Calu3 (cell line): ENCODE measurements around the gene TAC3. TPM values are rescaled to one million over a fixed set of nuclear protein-coding genes. Genes with fewer than 3 reads are reported as not detected.

ENCODE experiments used
- BruUV-seq: library from RNA; stranded (reverse); fragments of 400-500 nt; replicated peaks from 2 replicates; lab custom pipeline; 2021; lab: Mats Ljungman, UMichigan
- CTCF ChIA-PET: fragments of 300-600 bp; sonication (Branson Sonifier 250); formaldehyde crosslinking; loops from one replicate; lab custom pipeline; 2022; ENCODE audit warnings: antibody characterized with exemption; lab: Charles Lee
- DNase-seq: peaks from one replicate; pipeline ENCODE4 v3.0.0; 2022
- H3K27ac Mint-ChIP-seq: one replicate; pipeline ENCODE4 v1.8.0; 2022; ENCODE audit warnings: mixed read lengths; ENCODE audit not compliant: unreplicated experiment
- H3K27me3 Mint-ChIP-seq: one replicate; pipeline ENCODE4 v1.8.0; 2022; ENCODE audit warnings: mixed read lengths; ENCODE audit not compliant: unreplicated experiment
- H3K36me3 Mint-ChIP-seq: one replicate; pipeline ENCODE4 v1.8.0; 2022; ENCODE audit warnings: mild to moderate bottlenecking, moderate library complexity, mixed read lengths; ENCODE audit not compliant: insufficient read depth, unreplicated experiment
- H3K4me1 Mint-ChIP-seq: one replicate; pipeline ENCODE4 v1.8.0; 2022; ENCODE audit warnings: mild to moderate bottlenecking, low read depth, mixed read lengths; ENCODE audit not compliant: unreplicated experiment
- H3K4me3 Mint-ChIP-seq: one replicate; pipeline ENCODE4 v1.8.0; 2022; ENCODE audit warnings: mild to moderate bottlenecking, low read depth, moderate library complexity, mixed read lengths; ENCODE audit not compliant: unreplicated experiment
- H3K9me3 Mint-ChIP-seq: one replicate; pipeline ENCODE4 v1.8.0; 2022; ENCODE audit warnings: low read depth, mixed read lengths; ENCODE audit not compliant: unreplicated experiment
- CTCF ChIP-seq: fragments of 200-600 bp; IDR thresholded peaks from one replicate; pipeline ENCODE4 v1.8.0; 2022; ENCODE audit warnings: antibody characterized with exemption; ENCODE audit not compliant: unreplicated experiment
- intact Hi-C: fragments of 100-400 bp; cut with micrococcal nuclease; formaldehyde crosslinking; loops from one replicate; pipeline ENCODE4 v1.10.0; 2022; ENCODE audit not compliant: unreplicated experiment
- total RNA-seq: library from RNA; stranded (reverse); gene quantifications from 2 replicates; pipeline ENCODE4 v1.2.3, GENCODE V29; 2022

Gene TAC3
- total RNA-seq, 1 experiment from 2014 or later, result not detected

- H3K27ac Mint-ChIP-seq, result no peak overlapping the region
- BruUV-seq, result no TSS peak
- no peak for DNase-seq
- H3K27me3 Mint-ChIP-seq, result peaks cover 100% of the 10 kb centered on the region
- no peaks in the 10 kb centered on the region for H3K4me1 Mint-ChIP-seq
- H3K9me3 Mint-ChIP-seq, result no peaks in the 10 kb centered on the region
- CTCF ChIA-PET, result interaction anchor here (0.5 kb wide), 1 partner anchor 19 kb away, joined by 3 read pairs; no protein-coding TSS in a partner anchor
- no peaks in the 10 kb centered on the region for H3K36me3 Mint-ChIP-seq
- no peak overlapping the region for H3K4me3 Mint-ChIP-seq
- intact Hi-C loops, result no loop called here
- no peak for TF ChIP-seq CTCF
Observed at GRCh38 chr12:57040750-57041149, 24.4 kb upstream of the TAC3 start.

- Mint-ChIP-seq H3K4me3 (no peak overlapping the region), H3K27me3 (peaks cover 100% of the 10 kb centered on the region), H3K4me1 (no peaks in the 10 kb centered on the region), H3K36me3 (no peaks in the 10 kb centered on the region), H3K9me3 (no peaks in the 10 kb centered on the region), H3K27ac (no peak overlapping the region)
- no TSS peak for BruUV-seq
- intact Hi-C loops, result no loop called here
- no peak for DNase-seq
- CTCF ChIA-PET, result interaction anchor here (0.5 kb wide), 1 partner anchor 19 kb away, joined by 3 read pairs; no protein-coding TSS in a partner anchor
- no peak for TF ChIP-seq CTCF
Observed at GRCh38 chr12:57040211-57040610, 23.9 kb upstream of the TAC3 start.

GRCh38 chr12:57039016-57039798 is 22.9 kb upstream of the TAC3 start:
- CTCF ChIA-PET, result no interaction called here
- Mint-ChIP-seq H3K4me3 (no peak overlapping the region), H3K9me3 (no peaks in the 10 kb centered on the region), H3K27ac (no peak overlapping the region), H3K36me3 (no peaks in the 10 kb centered on the region), H3K27me3 (peaks cover 94% of the 10 kb centered on the region), H3K4me1 (no peaks in the 10 kb centered on the region)
- BruUV-seq, result no TSS peak
- no peak for DNase-seq
- intact Hi-C loops, result no loop called here
- no peak for TF ChIP-seq CTCF

GRCh38 chr12:57037264-57037663 is 20.9 kb upstream of the TAC3 start:
- TF ChIP-seq CTCF, result no peak
- H3K27ac Mint-ChIP-seq, result no peak overlapping the region
- no peak for DNase-seq
- no peaks in the 10 kb centered on the region for H3K9me3 Mint-ChIP-seq
- intact Hi-C loops, result no loop called here
- BruUV-seq, result no TSS peak
- peaks cover 79% of the 10 kb centered on the region for H3K27me3 Mint-ChIP-seq
- H3K36me3 Mint-ChIP-seq, result no peaks in the 10 kb centered on the region
- no peaks in the 10 kb centered on the region for H3K4me1 Mint-ChIP-seq
- H3K4me3 Mint-ChIP-seq, result no peak overlapping the region
- CTCF ChIA-PET, result interaction anchor here (0.6 kb wide), 1 partner anchor 45 kb away, joined by 3 read pairs; no protein-coding TSS in a partner anchor
